Ecto neural progenitor cell (in vitro differentiated cells): Measurements from ENCODE around the gene MRM3.
"Not testable (repeated sequence)": the region's sequence is repeated elsewhere in the genome, so short reads cannot be mapped to it uniquely, and the experiment has no call there.

Source experiments
- DNase-seq: peaks from one replicate; pipeline ENCODE4 v3.0.0-alpha.2; 2018; ENCODE audit warnings: low spot score

MRM3 gene

GRCh38 chr17:796609-797008 lies 14.5 kb downstream of the MRM3 start:
- peak; percentile 42 for DNase-seq

DNA sequence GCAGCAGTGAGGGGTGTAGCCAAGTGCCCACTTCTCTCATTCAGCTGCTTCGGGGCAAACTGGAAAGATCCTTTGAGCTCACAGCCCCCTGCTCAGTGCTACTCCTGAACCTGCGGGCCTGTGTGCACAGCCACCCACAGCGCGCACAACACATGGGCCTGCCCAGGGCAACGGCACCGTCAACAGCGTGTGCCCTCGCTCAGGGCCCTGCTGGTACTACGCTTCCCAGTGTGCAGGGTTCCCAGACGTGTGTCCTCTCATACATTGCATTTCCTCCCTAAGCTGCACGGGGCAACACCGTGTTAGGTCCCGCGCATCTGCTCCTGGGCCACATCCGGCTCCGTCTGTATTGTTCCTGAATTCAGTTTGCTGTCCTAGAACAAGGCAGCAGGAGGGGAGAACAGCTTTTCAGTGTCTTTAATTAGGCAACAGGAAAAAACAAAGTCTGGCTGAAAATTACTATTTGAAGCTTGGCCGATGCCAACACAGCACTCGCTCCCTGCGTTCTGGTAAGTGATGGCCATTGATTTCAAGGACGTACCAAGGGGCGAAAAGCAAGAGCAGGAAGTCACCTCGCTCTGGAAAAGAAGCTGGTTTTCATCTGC lies 15.2 kb downstream of the MRM3 start:
- peak; percentile 43 for DNase-seq

GRCh38 chr17:798246-798645 lies 16.1 kb downstream of the MRM3 start:
- DNase-seq, result no peak

- no peak for DNase-seq
Observed at GRCh38 chr17:799261-799660, 17.1 kb downstream of the MRM3 start.

GRCh38 chr17:800446-801242 lies 18.5 kb downstream of the MRM3 start:
- DNase-seq, result no peak

DNA sequence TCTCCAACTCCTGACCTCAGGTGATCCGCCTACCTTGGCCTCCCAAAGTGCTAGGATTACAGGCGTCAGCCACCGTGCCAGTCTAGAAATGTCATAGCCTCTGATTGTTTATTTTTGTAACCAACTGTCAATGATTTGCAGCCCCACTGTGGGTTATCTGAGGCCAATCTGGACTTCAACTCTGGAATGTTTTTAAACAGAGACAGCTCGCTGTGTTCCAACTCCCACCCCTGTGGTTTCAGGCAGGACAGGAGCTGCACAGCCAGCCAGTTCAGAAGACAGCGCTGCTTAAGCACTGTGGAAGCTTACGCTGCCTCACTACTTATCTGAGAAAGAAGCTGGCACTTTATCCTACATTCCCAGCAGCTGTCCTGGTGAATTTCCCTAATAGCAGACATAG lies 19.5 kb downstream of the MRM3 start:
- DNase-seq, result no peak

GRCh38 chr17:802481-802880 lies 20.3 kb downstream of the MRM3 start:
- no peak for DNase-seq

GRCh38 chr17:802901-803881 lies 21.0 kb downstream of the MRM3 start:
- DNase-seq, result no peak

DNA sequence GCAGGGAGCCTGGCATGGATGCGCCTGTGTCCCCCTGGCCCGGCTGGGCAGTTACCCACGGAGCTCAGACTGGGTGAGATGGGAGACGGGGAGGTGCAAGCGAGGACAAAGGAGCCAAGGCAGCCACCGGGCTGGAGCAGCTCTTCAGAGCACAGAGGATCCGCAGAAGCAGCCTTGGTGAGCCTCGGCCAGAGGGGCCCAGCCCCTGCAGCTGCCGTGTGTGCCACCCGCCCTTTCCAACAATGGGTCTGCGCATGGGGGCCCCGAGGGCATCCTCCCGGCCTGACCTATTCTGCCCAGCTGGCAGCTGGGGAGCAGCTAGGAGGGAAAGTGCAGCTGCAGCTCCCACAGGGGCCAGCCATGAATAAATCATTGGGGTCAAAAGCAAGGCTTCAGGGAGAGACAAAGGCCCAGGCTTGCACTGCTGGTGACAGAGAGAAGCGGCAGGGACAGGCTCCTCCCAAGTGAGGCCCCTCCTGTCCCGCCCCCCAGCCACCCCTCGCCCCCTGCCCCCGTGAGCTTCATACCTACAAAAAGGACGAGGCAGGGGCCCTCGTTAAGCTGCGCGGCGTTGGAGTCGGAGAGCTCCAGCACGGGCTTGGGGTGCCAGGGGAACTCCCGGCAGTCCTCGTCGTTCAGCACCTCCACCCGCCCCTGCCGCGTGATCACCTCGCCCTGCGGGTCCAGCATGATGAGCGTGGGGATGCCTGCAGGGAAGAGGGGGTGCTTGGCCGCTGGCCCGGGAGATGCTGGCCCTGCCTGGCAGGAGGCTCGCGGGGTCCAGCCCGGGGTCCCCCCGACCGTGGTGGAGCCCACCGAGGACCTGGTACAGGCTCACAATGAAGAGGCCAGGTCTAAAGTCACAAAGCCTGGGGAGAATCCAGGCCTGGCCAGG lies 22.6 kb downstream of the MRM3 start:
- DNase-seq, result no peak

GRCh38 chr17:805886-806285 lies 23.7 kb downstream of the MRM3 start:
- not testable (repeated sequence) for DNase-seq

GRCh38 chr17:806346-806745 lies 24.2 kb downstream of the MRM3 start:
- DNase-seq, result no peak

DNA sequence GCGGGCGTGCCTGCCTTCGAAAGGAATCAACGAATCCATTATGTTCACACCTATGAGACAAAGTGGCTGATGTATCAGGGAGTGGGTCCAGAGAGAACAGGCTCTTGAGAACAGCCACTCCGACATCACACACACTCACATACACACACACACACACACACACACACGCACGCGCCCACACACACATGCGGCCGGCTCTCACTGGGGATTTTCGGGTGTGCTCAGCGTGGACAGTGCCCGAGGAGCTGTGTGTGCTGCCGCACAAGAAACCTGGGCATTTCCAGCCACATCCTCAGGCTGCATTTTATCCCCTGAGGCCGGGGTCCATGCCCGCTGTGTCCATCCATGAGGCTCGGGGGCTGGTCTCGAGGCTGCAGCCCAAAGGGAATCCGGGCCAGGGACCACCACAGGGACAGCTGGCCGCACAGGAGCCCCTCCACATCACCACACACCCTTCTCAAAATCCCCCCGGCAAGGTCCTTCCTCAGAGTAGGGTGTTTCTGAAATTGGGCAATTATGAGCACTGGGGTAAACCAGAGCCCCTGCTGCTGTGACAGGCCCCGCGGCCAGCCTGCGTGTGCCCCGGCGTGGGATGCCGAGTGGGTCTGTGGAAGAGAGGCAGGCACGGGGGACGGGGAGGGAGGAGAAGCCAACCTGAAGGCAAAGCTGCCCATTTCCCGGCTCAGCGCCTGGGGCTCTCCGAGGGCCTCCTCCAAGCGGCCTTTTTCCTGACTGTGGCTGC lies 24.8 kb downstream of the MRM3 start:
- no peak for DNase-seq

DNA sequence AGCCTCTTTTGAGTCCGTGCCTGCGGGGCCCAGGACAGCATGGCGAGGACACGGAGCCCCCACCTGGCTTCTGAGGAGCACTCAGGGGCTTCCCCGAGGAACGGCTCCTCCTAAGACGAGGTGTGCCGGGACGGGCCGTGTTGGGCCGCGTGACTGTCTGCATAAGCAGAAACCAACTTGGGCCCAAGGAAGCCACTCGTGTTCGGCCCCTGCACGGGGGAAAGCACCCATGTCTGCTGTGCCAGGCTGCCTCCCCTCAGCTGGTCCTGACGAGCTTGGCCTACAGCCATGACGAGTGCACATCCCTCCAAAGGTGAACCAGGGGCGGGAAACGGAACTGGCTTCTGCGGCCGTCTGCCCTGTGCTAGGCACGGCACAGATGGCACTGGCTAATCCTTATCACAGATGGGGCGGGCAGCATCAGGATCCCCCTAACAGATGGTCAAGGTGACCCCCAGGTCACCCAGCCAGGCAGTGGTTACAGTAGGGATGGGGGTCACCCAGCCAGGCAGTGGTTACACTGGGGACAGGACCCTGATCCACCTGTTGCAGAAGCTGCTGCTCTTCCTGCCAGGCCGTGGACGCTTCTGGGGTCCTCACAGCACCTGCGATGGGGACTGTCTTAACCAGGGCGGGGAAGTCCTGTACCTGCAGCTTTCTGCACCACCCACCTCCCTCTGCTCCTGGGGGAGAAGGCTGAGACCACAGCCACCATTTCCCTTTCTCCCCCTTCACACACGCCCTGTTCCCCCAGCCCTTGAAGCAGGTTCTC lies 25.6 kb downstream of the MRM3 start:
- DNase-seq, result no peak

GRCh38 chr17:811051-811784 lies 29.1 kb downstream of the MRM3 start:
- no peak for DNase-seq

GRCh38 chr17:812638-813204 lies 30.6 kb downstream of the MRM3 start:
- no peak for DNase-seq

DNA sequence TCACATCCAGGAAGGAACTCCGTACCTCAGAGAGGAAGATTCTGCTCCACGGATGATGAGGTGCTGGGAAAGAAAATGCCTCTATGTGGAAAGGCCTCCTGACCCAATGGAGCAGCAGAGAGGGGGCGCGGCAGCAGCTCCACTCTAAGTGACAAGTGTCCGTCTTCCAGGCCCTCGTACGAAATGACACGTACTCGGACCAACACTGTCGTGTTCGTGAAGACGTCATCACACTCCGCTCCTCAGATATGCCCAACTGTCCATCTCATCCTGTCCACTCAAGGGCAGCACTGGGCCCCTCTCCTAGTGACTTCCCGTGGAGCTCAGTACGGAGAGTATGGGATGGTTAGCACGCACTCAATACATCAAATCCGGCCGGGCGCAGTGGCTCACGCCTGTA lies 32.2 kb downstream of the MRM3 start:
- no peak for DNase-seq

- DNase-seq, result no peak
Observed at GRCh38 chr17:819251-819650, 37.1 kb downstream of the MRM3 start.

GRCh38 chr17:823501-823902 lies 41.3 kb downstream of the MRM3 start:
- DNase-seq, result no peak

DNA sequence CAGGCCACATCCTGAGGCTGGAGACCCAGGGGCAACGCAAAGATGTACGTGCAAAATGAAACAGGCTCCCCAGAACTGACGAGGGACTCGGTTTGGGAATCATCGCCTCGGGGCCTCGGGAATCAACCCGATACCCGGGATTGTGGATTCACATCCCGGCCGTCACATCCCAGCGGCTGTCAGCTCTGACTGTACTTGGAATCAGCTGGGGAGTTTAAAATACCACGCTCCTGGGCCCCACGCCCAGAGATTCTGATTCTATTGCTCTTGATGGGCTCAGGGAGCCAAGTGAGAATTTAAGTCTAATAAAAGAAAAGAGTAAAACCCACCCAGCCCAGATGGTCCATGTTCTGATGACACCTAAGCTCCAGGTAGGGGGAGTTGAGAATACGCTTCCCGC lies 42.2 kb downstream of the MRM3 start:
- DNase-seq, result no peak
